ENCODE data around the gene KLHL29. TPM values are rescaled to one million over a fixed set of nuclear protein-coding genes. Genes with fewer than 3 reads are reported as not detected.

KLHL29 gene
- total and polyA plus RNA-seq, 10 of the 15 experiments (the other 5 are each of a cell fraction or from before 2014, with no cell fraction given), result 1.4 to 19.5 (median 6.1) TPM

DNA sequence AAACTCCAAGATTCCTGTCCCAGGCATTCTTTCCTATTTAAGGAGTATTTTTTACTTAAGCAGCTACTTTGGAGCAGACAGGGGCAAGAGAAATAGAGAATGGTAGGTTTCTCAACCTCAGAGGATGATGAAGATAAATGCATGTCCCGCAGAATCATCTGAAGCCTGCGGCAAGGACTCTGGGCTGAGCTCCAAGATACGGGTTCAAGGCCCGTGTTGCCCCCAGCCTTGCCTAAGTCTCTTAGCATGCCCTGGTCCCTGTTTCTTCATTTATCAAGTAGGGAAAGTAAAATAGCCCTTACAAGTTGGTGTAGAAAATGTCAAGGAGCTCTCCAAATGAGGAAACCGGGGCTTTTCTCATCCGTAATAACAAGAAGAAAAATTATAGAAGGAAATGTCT is 214.0 kb downstream of the KLHL29 start:
- Histone ChIP-seq H3K9me3 (replicated peaks; ENCODE audit: control insufficient read depth, insufficient read depth, low read length) (no peaks in the 10 kb centered on the region), H3K4me2 (ENCODE audit: control insufficient read depth, insufficient read depth) (no peak overlapping the region), H3K4me3 (no peak overlapping the region), H3K27me3 (replicated peaks in 1 of 2; ENCODE audit: control insufficient read depth in 2 of 2, insufficient read depth in 2 of 2, low read length in 1 of 2) (no peaks in the 10 kb centered on the region), H4K20me1 (ENCODE audit: control insufficient read depth, insufficient read depth) (no peaks in the 10 kb centered on the region), H3K4me1 (ENCODE audit: control insufficient read depth, insufficient read depth, low read length) (no peaks in the 10 kb centered on the region), H3K36me3 (ENCODE audit: control insufficient read depth in 2 of 2, insufficient read depth in 2 of 2, low read length in 1 of 2) (no peaks in the 10 kb centered on the region; a peak in 2 of 4 replicates), H2AFZ (ENCODE audit: control insufficient read depth, low read depth, low read length) (no peak overlapping the region), H3K27ac (ENCODE audit: control insufficient read depth, insufficient read depth) (no peak overlapping the region), H3K79me2 (ENCODE audit: control insufficient read depth, insufficient read depth, low read length) (no peaks in the 10 kb centered on the region), H3K9ac (ENCODE audit: control insufficient read depth, insufficient read depth, low read length) (no peak overlapping the region)
- ChIA-PET RAD21 (ENCODE audit: unreplicated experiment) (no interaction called here), POLR2A (no interaction called here), CTCF (interaction anchor here (0.5 kb wide), 1 partner anchor 1398 kb away, joined by 3 read pairs; no protein-coding TSS in a partner anchor), SMC1A (ENCODE audit: uncharacterized antibody, unreplicated experiment) (interaction anchor here (1.3 kb wide), 1 partner anchor 10 kb away, joined by 3 read pairs; no protein-coding TSS in a partner anchor)
- TF ChIP-seq, protein P1, sequence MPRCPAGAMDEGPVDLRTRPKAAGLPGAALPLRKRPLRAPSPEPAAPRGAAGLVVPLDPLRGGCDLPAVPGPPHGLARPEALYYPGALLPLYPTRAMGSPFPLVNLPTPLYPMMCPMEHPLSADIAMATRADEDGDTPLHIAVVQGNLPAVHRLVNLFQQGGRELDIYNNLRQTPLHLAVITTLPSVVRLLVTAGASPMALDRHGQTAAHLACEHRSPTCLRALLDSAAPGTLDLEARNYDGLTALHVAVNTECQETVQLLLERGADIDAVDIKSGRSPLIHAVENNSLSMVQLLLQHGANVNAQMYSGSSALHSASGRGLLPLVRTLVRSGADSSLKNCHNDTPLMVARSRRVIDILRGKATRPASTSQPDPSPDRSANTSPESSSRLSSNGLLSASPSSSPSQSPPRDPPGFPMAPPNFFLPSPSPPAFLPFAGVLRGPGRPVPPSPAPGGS (IDR thresholded peaks at IDR 0.05; ENCODE audit: borderline replicate concordance, insufficient read depth, low read depth, low read length, poor library complexity, severe bottlenecking), result no peak
- TF ChIP-seq ZNF384 (IDR thresholded peaks at IDR 0.05; ENCODE audit: borderline replicate concordance, low read depth, low read length) (no peak), PAX5 (IDR thresholded peaks at IDR 0.05; ENCODE audit: borderline replicate concordance, low read depth, low read length) (no peak), ZBED1 (IDR thresholded peaks at IDR 0.05; ENCODE audit: borderline replicate concordance) (no peak), IKZF2 (IDR thresholded peaks at IDR 0.05) (no peak), JUNB (IDR thresholded peaks at IDR 0.05) (no peak), RELA (IDR thresholded peaks at IDR 0.05; ENCODE audit: borderline replicate concordance, partially characterized antibody) (no peak), MXI1 (IDR thresholded peaks at IDR 0.05; ENCODE audit: low read depth, low read length) (no peak), ZNF24 (IDR thresholded peaks at IDR 0.05) (no peak), ETV6 (conservative IDR thresholded peaks at IDR 0.05 in 1 of 2, IDR thresholded peaks at IDR 0.05 in 1 of 2; ENCODE audit: borderline replicate concordance in 1 of 2, low read depth in 1 of 2) (no peak)
- TF ChIP-seq, protein P2, sequence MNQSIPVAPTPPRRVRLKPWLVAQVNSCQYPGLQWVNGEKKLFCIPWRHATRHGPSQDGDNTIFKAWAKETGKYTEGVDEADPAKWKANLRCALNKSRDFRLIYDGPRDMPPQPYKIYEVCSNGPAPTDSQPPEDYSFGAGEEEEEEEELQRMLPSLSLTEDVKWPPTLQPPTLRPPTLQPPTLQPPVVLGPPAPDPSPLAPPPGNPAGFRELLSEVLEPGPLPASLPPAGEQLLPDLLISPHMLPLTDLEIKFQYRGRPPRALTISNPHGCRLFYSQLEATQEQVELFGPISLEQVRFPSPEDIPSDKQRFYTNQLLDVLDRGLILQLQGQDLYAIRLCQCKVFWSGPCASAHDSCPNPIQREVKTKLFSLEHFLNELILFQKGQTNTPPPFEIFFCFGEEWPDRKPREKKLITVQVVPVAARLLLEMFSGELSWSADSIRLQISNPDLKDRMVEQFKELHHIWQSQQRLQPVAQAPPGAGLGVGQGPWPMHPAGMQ (IDR thresholded peaks at IDR 0.05; ENCODE audit: borderline replicate concordance), result no peak
- BruUV-seq (replicated peaks), result no TSS peak
- intact Hi-C loops (cut with micrococcal nuclease; ENCODE audit: unreplicated experiment), result no loop called here
- DNase-seq (ENCODE audit: low read depth, low spot score) (no peak), ATAC-seq (no peak), FAIRE-seq (no peak)
- in situ Hi-C loops (cut with MboI), result no loop called here
- 82% methylated on average over 6 of the region's 6 CpGs for WGBS (ENCODE audit: insufficient coverage, insufficient replicate concordance, low lambda C conversion rate, missing lambda C conversion rate)
